ENCODE data around the gene MYOT. TPM values are rescaled to one million over a fixed set of nuclear protein-coding genes. Genes with fewer than 3 reads are reported as not detected.
A peak's percentile ranks its signal among the peaks of the same experiment; 100 is the strongest.

Gene MYOT
- total and polyA plus RNA-seq, 2 experiments from 2014 or later = 0.39 TPM; not detected in 1

- Histone ChIP-seq H3K4me2 (ENCODE audit: unreplicated experiment) (no peak overlapping the region), H3K36me3 (ENCODE audit: low read depth) (no peaks in the 10 kb centered on the region), H3K79me2 (ENCODE audit: insufficient read depth) (no peaks in the 10 kb centered on the region), H4K20me1 (ENCODE audit: insufficient read depth) (no peaks in the 10 kb centered on the region), H3K9me2 (ENCODE audit: insufficient read depth) (no peaks in the 10 kb centered on the region), H3K4me3 (no peak overlapping the region), H3K9me3 (ENCODE audit: low read depth) (no peaks in the 10 kb centered on the region), H3K27me3 (replicated peaks; ENCODE audit: insufficient read depth) (peaks cover 18% of the 10 kb centered on the region; the same call in 1 of the 2 replicates), H3K27ac (no peak overlapping the region), H3K9ac (no peak overlapping the region), H3F3A (ENCODE audit: insufficient read depth) (0 out of 2 replicates have a peak, but pooled peaks cover 15% of the 10 kb centered on the region), H3K4me1 (ENCODE audit: insufficient read depth) (peaks cover 26% of the 10 kb centered on the region), H2AFZ (no peak overlapping the region)
- in situ Hi-C loops (cut with MboI) = no loop called here
- 83 to 90% methylated on average over 1 of the region's 1 CpG for WGBS, 2 experiments (ENCODE audit: low coverage in 1 of 2, low lambda C conversion rate in 2 of 2, missing lambda C conversion rate in 2 of 2)
- no peak for DNase-seq
- TF ChIP-seq EZH2phosphoT487 (IDR thresholded peaks at IDR 0.05; ENCODE audit: insufficient read depth, low read depth) (no peak), EZH2 (IDR thresholded peaks at IDR 0.05; ENCODE audit: insufficient read depth, poor library complexity, severe bottlenecking) (no peak)
These were observed 31.4 kb upstream of the MYOT start for GRCh38 chr5:137836298-137836697.

- peaks cover 26% of the 10 kb centered on the region for H3K4me1 ChIP-seq (ENCODE audit: insufficient read depth)
- 0 out of 2 replicates have a peak, but pooled peaks cover 15% of the 10 kb centered on the region for H3F3A ChIP-seq (ENCODE audit: insufficient read depth)
- H3K9me2 ChIP-seq (ENCODE audit: insufficient read depth) = no peaks in the 10 kb centered on the region
- TF ChIP-seq EZH2phosphoT487 (IDR thresholded peaks at IDR 0.05; ENCODE audit: insufficient read depth, low read depth) (no peak), EZH2 (IDR thresholded peaks at IDR 0.05; ENCODE audit: insufficient read depth, poor library complexity, severe bottlenecking) (no peak)
- peaks cover 18% of the 10 kb centered on the region; the same call in 1 of the 2 replicates for H3K27me3 ChIP-seq (replicated peaks; ENCODE audit: insufficient read depth)
- in situ Hi-C loops (cut with MboI) = no loop called here
- no peaks in the 10 kb centered on the region for H4K20me1 ChIP-seq (ENCODE audit: insufficient read depth)
- DNase-seq = peak; percentile 23
- H3K4me3 ChIP-seq = no peak overlapping the region
- no peak overlapping the region for H3K9ac ChIP-seq
- H3K36me3 ChIP-seq (ENCODE audit: low read depth) = no peaks in the 10 kb centered on the region
- H2AFZ ChIP-seq = no peak overlapping the region
- no peaks in the 10 kb centered on the region for H3K79me2 ChIP-seq (ENCODE audit: insufficient read depth)
- no peak overlapping the region for H3K27ac ChIP-seq
- no peak overlapping the region for H3K4me2 ChIP-seq (ENCODE audit: unreplicated experiment)
- no peaks in the 10 kb centered on the region for H3K9me3 ChIP-seq (ENCODE audit: low read depth)
These were observed 30.7 kb upstream of the MYOT start for GRCh38 chr5:137836997-137837396.

DNA sequence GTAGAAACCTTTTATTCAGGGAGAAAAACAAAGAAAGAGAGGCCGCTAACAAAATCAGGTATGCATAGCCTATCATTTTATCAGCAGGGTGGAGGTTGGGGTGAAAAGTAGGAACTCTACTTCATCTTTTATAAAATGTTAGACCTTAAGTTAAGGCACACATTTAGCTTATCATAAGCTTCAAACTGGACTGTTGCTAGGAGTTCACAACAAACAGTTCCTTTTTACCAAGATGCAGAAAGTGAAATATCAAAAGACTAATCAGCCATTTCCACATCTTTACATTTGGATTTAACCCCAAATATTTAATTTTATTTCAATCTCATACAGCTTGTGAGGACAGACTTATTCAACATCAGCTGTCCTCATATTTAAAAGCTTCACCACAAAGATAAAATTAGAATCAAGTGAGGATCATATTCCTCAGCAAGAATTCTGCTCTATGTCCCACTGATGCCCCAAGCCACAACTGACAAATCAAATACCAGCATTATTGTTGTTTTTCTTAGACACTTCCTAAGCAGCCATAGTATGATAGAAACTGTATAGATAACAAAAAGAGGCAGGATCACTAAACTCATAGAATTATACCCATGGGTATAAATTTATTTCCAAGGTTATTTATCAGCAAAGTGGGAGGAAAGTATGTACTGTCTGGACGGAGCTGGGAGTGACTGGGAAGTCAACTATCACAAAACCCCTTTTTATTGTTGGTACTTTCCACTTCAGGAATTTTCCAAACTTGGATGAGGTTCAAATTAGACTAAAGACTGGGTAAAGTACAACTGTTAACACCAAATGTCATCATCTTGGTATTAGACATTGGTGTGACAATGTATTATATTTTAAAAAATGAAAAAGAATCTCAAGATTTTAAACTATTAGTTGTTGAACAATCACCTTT is 29.9 kb upstream of the MYOT start:
- Histone ChIP-seq H3K79me2 (ENCODE audit: insufficient read depth) (no peaks in the 10 kb centered on the region), H3F3A (ENCODE audit: insufficient read depth) (0 out of 2 replicates have a peak, but pooled peaks cover 12% of the 10 kb centered on the region), H4K20me1 (ENCODE audit: insufficient read depth) (no peaks in the 10 kb centered on the region), H3K9me2 (ENCODE audit: insufficient read depth) (no peaks in the 10 kb centered on the region), H3K9ac (no peak overlapping the region), H3K4me1 (ENCODE audit: insufficient read depth) (peaks cover 26% of the 10 kb centered on the region), H3K27ac (no peak overlapping the region), H3K4me3 (no peak overlapping the region), H2AFZ (no peak overlapping the region), H3K36me3 (ENCODE audit: low read depth) (no peaks in the 10 kb centered on the region), H3K9me3 (ENCODE audit: low read depth) (no peaks in the 10 kb centered on the region), H3K27me3 (replicated peaks; ENCODE audit: insufficient read depth) (peaks cover 18% of the 10 kb centered on the region; the same call in 1 of the 2 replicates), H3K4me2 (ENCODE audit: unreplicated experiment) (no peak overlapping the region)
- in situ Hi-C loops (cut with MboI) = no loop called here
- TF ChIP-seq EZH2phosphoT487 (IDR thresholded peaks at IDR 0.05; ENCODE audit: insufficient read depth, low read depth) (no peak), EZH2 (IDR thresholded peaks at IDR 0.05; ENCODE audit: insufficient read depth, poor library complexity, severe bottlenecking) (no peak)
- DNase-seq = no peak
- 80 to 88% methylated on average over 2 of the region's 2 CpGs for WGBS, 2 experiments (ENCODE audit: low coverage in 1 of 2, low lambda C conversion rate in 2 of 2, missing lambda C conversion rate in 2 of 2)

- H3K4me2 ChIP-seq (ENCODE audit: unreplicated experiment) = no peak overlapping the region
- no peaks in the 10 kb centered on the region for H3K9me2 ChIP-seq (ENCODE audit: insufficient read depth)
- DNase-seq = no peak
- no peaks in the 10 kb centered on the region for H3K9me3 ChIP-seq (ENCODE audit: low read depth)
- H4K20me1 ChIP-seq (ENCODE audit: insufficient read depth) = no peaks in the 10 kb centered on the region
- H3K27ac ChIP-seq = no peak overlapping the region
- peaks cover 17% of the 10 kb centered on the region for H3K4me1 ChIP-seq (ENCODE audit: insufficient read depth)
- in situ Hi-C loops (cut with MboI) = no loop called here
- H2AFZ ChIP-seq = no peak overlapping the region
- no peaks in the 10 kb centered on the region for H3F3A ChIP-seq (ENCODE audit: insufficient read depth)
- no peak overlapping the region for H3K4me3 ChIP-seq
- peaks cover 18% of the 10 kb centered on the region; the same call in 1 of the 2 replicates for H3K27me3 ChIP-seq (replicated peaks; ENCODE audit: insufficient read depth)
- H3K9ac ChIP-seq = no peak overlapping the region
- no peaks in the 10 kb centered on the region for H3K36me3 ChIP-seq (ENCODE audit: low read depth)
- no peaks in the 10 kb centered on the region for H3K79me2 ChIP-seq (ENCODE audit: insufficient read depth)
- TF ChIP-seq EZH2 (IDR thresholded peaks at IDR 0.05; ENCODE audit: insufficient read depth, poor library complexity, severe bottlenecking) (no peak), EZH2phosphoT487 (IDR thresholded peaks at IDR 0.05; ENCODE audit: insufficient read depth, low read depth) (no peak)
These were observed 28.7 kb upstream of the MYOT start for GRCh38 chr5:137838976-137839375.

Data from GM23248 (cell line).